OCI-LY3 (cell line): Measurements from ENCODE around the gene ACSF2.

ENCODE experiments used
- H2AFZ ChIP-seq: fragments of 200-600, 300-600 bp; shearing (Covaris generic); 2 replicates; pipeline ENCODE4 v1.6.0; 2014; ENCODE audit warnings: antibody characterized with exemption, low read depth, low read length
- H3K27ac ChIP-seq: fragments of 200-600, 300-600 bp; sonication (generic); 2 replicates; pipeline ENCODE4 v1.5.1; 2014; ENCODE audit warnings: mild to moderate bottlenecking, low read length, moderate library complexity, mixed read lengths
- H3K27me3 ChIP-seq: fragments of 200-600, 300-600 bp; sonication (generic); 2 replicates; pipeline ENCODE4 v1.6.1; 2014; ENCODE audit warnings: low read depth, low read length, mixed read lengths
- H3K36me3 ChIP-seq: fragments of 200-600, 300-600 bp; sonication (generic); replicated peaks from 2 replicates; pipeline ENCODE3; 2014; ENCODE audit warnings: low read depth, low read length, mixed read lengths
- H3K4me1 ChIP-seq: fragments of 300-600, 200-600 bp; sonication (generic); 2 replicates; pipeline ENCODE4 v1.6.1; 2014; ENCODE audit warnings: low read length, mixed read lengths
- H3K4me2 ChIP-seq: fragments of 200-600, 300-600 bp; sonication (generic); 2 replicates; pipeline ENCODE4 v1.6.1; 2014; ENCODE audit warnings: low read length, mixed read lengths
- H3K4me3 ChIP-seq: fragments of 300-600, 200-600 bp; sonication (generic); 2 replicates; pipeline ENCODE4 v1.5.1; 2014; ENCODE audit warnings: antibody characterized with exemption, mild to moderate bottlenecking, low read length, moderate library complexity
- H3K79me2 ChIP-seq: fragments of 300-600, 200-600 bp; shearing (Covaris generic); 2 replicates; pipeline ENCODE4 v1.6.1; 2014; ENCODE audit warnings: mild to moderate bottlenecking, low read length, mixed read lengths
- H3K9ac ChIP-seq: fragments of 300-600, 200-600 bp; shearing (Covaris generic); 2 replicates; pipeline ENCODE4 v1.6.0; 2014; ENCODE audit warnings: mild to moderate bottlenecking, low read length, moderate library complexity
- H3K9me3 ChIP-seq: fragments of 200-600, 300-600 bp; shearing (Covaris generic); 2 replicates; pipeline ENCODE4 v1.6.1; 2014; ENCODE audit warnings: low read length, mixed read lengths; ENCODE audit not compliant: insufficient read depth
- H4K20me1 ChIP-seq: fragments of 200-600, 300-600 bp; sonication (generic); 2 replicates; pipeline ENCODE4 v1.6.1; 2016; ENCODE audit warnings: low read length, mixed read lengths; ENCODE audit not compliant: insufficient read depth
- EZH2phosphoT487 ChIP-seq: fragments of 200-600 bp; shearing (Covaris generic); IDR thresholded peaks from 2 replicates; pipeline ENCODE4 v1.6.1; 2018; ENCODE audit warnings: antibody characterized with exemption, mixed run types, low read depth
- TF ChIP-seq, protein P1 (sequence below): fragments of 200-600, 300-600 bp; sonication (generic); IDR thresholded peaks from 2 replicates; pipeline ENCODE4 v1.5.1; 2014; ENCODE audit warnings: antibody characterized with exemption, low read length, low read depth

ACSF2 gene

DNA sequence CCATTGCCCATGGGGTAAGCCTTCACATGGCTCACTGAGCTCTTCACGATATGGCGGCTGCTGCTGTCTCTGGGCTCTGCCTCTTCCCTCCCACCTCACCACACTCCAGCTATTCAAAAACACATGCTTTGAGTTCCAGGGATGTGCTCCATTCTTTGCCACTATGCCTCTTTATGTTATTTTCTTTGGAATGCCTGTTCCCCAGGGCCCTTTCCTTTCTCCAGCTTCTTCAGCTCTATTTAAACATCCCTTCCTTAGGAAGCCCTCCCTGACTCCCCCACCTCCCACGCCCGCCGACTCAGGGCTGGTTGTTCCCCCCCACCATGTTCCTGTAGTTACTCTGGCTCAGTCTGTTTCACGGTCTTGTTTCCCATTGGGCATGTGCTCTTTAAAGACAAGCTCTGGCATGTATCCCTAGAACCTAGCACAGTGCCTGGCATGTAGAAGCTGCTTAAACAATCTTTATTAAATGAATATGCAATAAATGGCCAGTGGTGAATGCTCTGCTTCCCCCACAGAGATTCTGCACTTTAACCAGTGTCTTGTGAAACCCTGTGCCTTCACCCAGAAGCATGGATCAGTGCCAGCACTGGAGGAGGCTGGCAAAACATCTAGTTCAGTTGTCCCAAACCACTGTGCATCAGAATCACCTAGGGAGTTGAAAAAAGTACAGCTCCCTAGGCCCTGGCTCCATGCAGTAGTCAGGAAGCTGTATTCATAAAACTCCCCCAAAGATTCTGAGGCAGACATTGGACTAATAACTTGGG lies 89.1 kb downstream of the ACSF2 start:
- H3K4me2 ChIP-seq: no peak overlapping the region

DNA sequence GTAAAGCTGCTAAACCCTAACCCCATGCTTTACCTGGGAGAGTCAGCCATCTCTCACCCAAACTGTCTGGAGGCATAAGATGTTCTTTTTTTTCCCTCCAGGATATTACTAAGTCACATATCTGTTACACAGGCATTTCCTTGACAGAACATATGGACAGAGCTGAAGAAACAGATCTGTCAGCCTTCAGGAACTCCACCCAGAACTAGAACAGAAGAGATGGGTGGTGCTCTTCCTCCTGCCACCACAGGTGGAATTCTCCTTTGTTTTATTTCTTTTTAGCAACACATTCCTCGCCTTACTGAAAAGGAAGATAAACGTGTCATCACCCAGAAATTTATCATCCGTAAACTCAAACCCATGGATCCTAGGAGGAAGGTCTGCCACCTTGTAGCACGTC lies 91.0 kb downstream of the ACSF2 start:
- no peaks in the 10 kb centered on the region for H3K27me3 ChIP-seq
- no peaks in the 10 kb centered on the region for H3K9me3 ChIP-seq
- H3K79me2 ChIP-seq: no peaks in the 10 kb centered on the region
- no peaks in the 10 kb centered on the region for H4K20me1 ChIP-seq
- no peak overlapping the region for H3K27ac ChIP-seq
- no peak overlapping the region for H3K4me2 ChIP-seq
- no peaks in the 10 kb centered on the region for H3K36me3 ChIP-seq
- H3K9ac ChIP-seq: no peak overlapping the region
- peaks cover 7% of the 10 kb centered on the region for H3K4me1 ChIP-seq
- TF ChIP-seq, protein P1, sequence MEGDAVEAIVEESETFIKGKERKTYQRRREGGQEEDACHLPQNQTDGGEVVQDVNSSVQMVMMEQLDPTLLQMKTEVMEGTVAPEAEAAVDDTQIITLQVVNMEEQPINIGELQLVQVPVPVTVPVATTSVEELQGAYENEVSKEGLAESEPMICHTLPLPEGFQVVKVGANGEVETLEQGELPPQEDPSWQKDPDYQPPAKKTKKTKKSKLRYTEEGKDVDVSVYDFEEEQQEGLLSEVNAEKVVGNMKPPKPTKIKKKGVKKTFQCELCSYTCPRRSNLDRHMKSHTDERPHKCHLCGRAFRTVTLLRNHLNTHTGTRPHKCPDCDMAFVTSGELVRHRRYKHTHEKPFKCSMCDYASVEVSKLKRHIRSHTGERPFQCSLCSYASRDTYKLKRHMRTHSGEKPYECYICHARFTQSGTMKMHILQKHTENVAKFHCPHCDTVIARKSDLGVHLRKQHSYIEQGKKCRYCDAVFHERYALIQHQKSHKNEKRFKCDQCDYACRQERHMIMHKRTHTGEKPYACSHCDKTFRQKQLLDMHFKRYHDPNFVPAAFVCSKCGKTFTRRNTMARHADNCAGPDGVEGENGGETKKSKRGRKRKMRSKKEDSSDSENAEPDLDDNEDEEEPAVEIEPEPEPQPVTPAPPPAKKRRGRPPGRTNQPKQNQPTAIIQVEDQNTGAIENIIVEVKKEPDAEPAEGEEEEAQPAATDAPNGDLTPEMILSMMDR: no peak
- no peak for TF ChIP-seq EZH2phosphoT487
- no peak overlapping the region for H2AFZ ChIP-seq
- H3K4me3 ChIP-seq: no peak overlapping the region

More for the DNA sequence above, 89.1 kb downstream of the ACSF2 start:
- Histone ChIP-seq H3K27me3 (no peaks in the 10 kb centered on the region), H3K27ac (no peak overlapping the region), H3K9me3 (no peaks in the 10 kb centered on the region), H3K4me1 (peaks cover 23% of the 10 kb centered on the region), H3K79me2 (peaks cover under 1% of the 10 kb centered on the region), H3K4me3 (no peak overlapping the region), H3K9ac (no peak overlapping the region), H4K20me1 (no peaks in the 10 kb centered on the region), H2AFZ (no peak overlapping the region), H3K36me3 (no peaks in the 10 kb centered on the region)
- TF ChIP-seq, protein P1: no peak
- no peak for TF ChIP-seq EZH2phosphoT487

DNA sequence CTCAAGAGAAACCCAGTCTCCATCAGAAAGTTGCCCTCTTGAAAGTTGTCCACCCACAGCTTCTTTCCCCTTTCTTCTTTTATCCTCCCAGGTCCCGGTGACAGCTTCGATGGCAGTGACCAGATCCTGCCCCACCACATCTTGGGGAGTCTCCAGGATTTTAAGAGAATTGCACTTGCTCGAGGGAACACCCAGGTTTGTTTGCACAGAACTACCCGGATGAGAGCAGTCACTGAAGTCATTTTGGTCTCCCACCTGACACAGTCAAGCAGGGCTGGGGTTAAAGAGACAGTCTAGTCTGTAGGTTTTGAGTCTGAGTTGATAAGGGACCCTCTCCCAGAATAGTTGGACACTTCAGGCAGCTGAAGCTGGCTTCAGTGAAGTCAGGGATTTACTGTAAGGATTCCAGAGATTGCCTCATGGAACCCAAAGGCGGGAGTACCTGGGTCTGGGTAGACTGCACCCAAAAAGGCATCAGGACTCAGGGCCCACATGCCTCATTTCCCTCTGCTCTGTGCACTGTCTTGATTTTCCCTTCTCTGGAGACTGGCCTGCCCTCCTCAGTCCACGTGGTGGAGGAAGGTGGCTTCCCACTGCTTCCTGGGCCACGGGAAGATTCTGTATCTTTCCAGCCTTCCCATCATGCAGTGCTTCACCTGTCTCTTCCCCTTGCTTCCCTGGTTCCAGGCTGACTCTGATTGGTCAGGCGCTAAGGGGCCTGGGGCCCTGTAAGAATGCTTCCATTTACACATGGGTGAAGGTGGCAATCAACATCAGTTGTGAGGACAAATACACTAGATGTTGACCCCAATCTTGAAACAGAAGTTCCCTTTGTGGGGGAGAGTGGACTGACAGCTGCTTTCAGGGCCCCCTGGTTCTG lies 91.7 kb downstream of the ACSF2 start:
- H3K9me3 ChIP-seq: no peaks in the 10 kb centered on the region
- H3K27me3 ChIP-seq: no peaks in the 10 kb centered on the region
- TF ChIP-seq, protein P1: no peak
- no peak for TF ChIP-seq EZH2phosphoT487
- H2AFZ ChIP-seq: no peak overlapping the region
- no peaks in the 10 kb centered on the region for H4K20me1 ChIP-seq
- H3K4me3 ChIP-seq: no peak overlapping the region
- H3K36me3 ChIP-seq: no peaks in the 10 kb centered on the region
- H3K4me1 ChIP-seq: no peaks in the 10 kb centered on the region; the same call in 1 of the 2 replicates
- no peak overlapping the region for H3K27ac ChIP-seq
- no peak overlapping the region for H3K9ac ChIP-seq
- H3K79me2 ChIP-seq: no peaks in the 10 kb centered on the region
- H3K4me2 ChIP-seq: no peak overlapping the region

DNA sequence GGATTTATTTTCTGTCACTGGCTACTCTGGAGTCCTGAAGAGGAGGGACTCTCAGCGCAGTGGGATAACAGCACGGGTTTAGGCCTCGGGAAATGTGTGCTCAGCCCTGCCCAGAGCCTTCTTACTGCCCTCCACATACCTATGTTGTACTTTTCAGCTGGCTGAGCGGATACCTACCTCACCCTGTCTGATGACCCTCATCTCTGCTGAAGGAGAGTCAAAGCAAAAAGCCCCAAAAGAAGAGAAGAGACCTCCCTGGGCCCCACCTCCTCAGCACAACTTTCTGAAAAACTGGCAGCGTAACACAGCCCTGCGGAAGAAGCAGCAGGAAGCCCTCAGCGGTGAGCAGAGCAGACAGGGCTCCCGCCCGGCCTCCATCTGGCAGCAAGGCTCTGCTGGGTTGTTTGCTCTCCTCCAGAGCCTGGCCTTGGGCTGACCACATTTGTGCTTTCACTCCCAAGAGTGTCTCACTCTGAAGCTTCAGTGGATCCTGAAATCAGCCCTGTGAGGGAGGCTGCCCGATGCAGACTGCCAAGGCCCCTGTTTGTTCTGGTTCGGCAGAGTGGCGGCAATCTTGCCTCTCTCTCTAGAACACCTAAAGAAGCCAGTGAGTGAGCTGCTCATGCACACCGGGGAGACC lies 92.5 kb downstream of the ACSF2 start:
- Histone ChIP-seq H3K9ac (no peak overlapping the region), H4K20me1 (no peaks in the 10 kb centered on the region), H3K4me3 (no peak overlapping the region), H3K36me3 (no peaks in the 10 kb centered on the region), H3K27ac (no peak overlapping the region), H3K4me2 (no peak overlapping the region), H3K27me3 (no peaks in the 10 kb centered on the region), H3K9me3 (no peaks in the 10 kb centered on the region), H3K79me2 (no peaks in the 10 kb centered on the region), H2AFZ (no peak overlapping the region), H3K4me1 (no peaks in the 10 kb centered on the region)
- no peak for TF ChIP-seq EZH2phosphoT487
- TF ChIP-seq, protein P1: no peak
